ENCODE data around the gene ZNF672.
"Not testable (repeated sequence)": the region's sequence is repeated elsewhere in the genome, so short reads cannot be mapped to it uniquely, and the experiment has no call there.

The ZNF672 gene

GRCh38 chr1:248837781-248838356 is at the start of gene ZNF672:
ZNF672 (plus strand) TSS chr1:248838224; CDS start chr1:248847275, 9,051 bp downstream.
- DNase-seq, result peak; percentile 97
- no peaks in the 10 kb centered on the region for H3K27me3 Mint-ChIP-seq
- H3K36me3 Mint-ChIP-seq, result peaks cover 8% of the 10 kb centered on the region
- peak within 1 kb of the TSS; percentile 98 for H3K27ac Mint-ChIP-seq
- no peaks in the 10 kb centered on the region for H3K9me3 Mint-ChIP-seq
- H3K4me1 Mint-ChIP-seq, result peaks cover 33% of the 10 kb centered on the region
- H3K4me3 Mint-ChIP-seq, result no peak within 1 kb of the TSS
- CTCF ChIA-PET, result interaction anchor here (2.4 to 3.2 kb wide), 2 partner anchors 11 to 21 kb away, joined by 10 to 22 read pairs; partner anchors contain the start of genes SH3BP5L and ZNF692

- Mint-ChIP-seq H3K27ac (no peak overlapping the region), H3K9me3 (no peaks in the 10 kb centered on the region), H3K36me3 (no peaks in the 10 kb centered on the region), H3K4me3 (no peak overlapping the region), H3K4me1 (no peaks in the 10 kb centered on the region), H3K27me3 (peaks cover 6% of the 10 kb centered on the region)
- CTCF ChIA-PET, result interaction anchor here (0.8 kb wide), 1 partner anchor 17 kb away, joined by 3 read pairs; no protein-coding TSS in a partner anchor
- no peak for DNase-seq
These were observed 49.7 kb upstream of the ZNF672 start for GRCh38 chr1:248788327-248788726.

GRCh38 chr1:248789337-248789736 is 48.7 kb upstream of the ZNF672 start:
- H3K9me3 Mint-ChIP-seq, H3K4me3 Mint-ChIP-seq, H3K27ac Mint-ChIP-seq, H3K36me3 Mint-ChIP-seq, H3K27me3 Mint-ChIP-seq, DNase-seq, CTCF ChIA-PET, H3K4me1 Mint-ChIP-seq: not testable (repeated sequence)

- no peaks in the 10 kb centered on the region for H3K36me3 Mint-ChIP-seq
- no peak overlapping the region for H3K4me3 Mint-ChIP-seq
- H3K27me3 Mint-ChIP-seq, result peaks cover 6% of the 10 kb centered on the region
- no peak overlapping the region for H3K27ac Mint-ChIP-seq
- H3K9me3 Mint-ChIP-seq, result no peaks in the 10 kb centered on the region
- no peaks in the 10 kb centered on the region for H3K4me1 Mint-ChIP-seq
- CTCF ChIA-PET, result interaction anchor here (0.6 to 1.0 kb wide), 3 partner anchors 12 to 133 kb away, joined by 3 to 6 read pairs (median 3); no protein-coding TSS in a partner anchor
- no peak for DNase-seq
These were observed 47.6 kb upstream of the ZNF672 start for GRCh38 chr1:248790456-248790855.

GRCh38 chr1:248791010-248791409 is 47.0 kb upstream of the ZNF672 start:
- CTCF ChIA-PET, result interaction anchor here (1.0 kb wide), 1 partner anchor 16 kb away, joined by 6 read pairs; no protein-coding TSS in a partner anchor
- H3K4me3 Mint-ChIP-seq, result no peak overlapping the region
- no peak for DNase-seq
- H3K27ac Mint-ChIP-seq, result no peak overlapping the region
- H3K4me1 Mint-ChIP-seq, result no peaks in the 10 kb centered on the region
- peaks cover 6% of the 10 kb centered on the region for H3K27me3 Mint-ChIP-seq
- no peaks in the 10 kb centered on the region for H3K9me3 Mint-ChIP-seq
- H3K36me3 Mint-ChIP-seq, result no peaks in the 10 kb centered on the region

GRCh38 chr1:248792342-248792741 is 45.7 kb upstream of the ZNF672 start:
- no peaks in the 10 kb centered on the region for H3K36me3 Mint-ChIP-seq
- H3K4me1 Mint-ChIP-seq, result no peaks in the 10 kb centered on the region
- CTCF ChIA-PET, result no interaction called here
- DNase-seq, result no peak
- H3K27ac Mint-ChIP-seq, result no peak overlapping the region
- H3K27me3 Mint-ChIP-seq, result peaks cover 6% of the 10 kb centered on the region
- H3K9me3 Mint-ChIP-seq, result no peaks in the 10 kb centered on the region
- no peak overlapping the region for H3K4me3 Mint-ChIP-seq

- H3K36me3 Mint-ChIP-seq, result no peaks in the 10 kb centered on the region
- no peak for DNase-seq
- no peak overlapping the region for H3K4me3 Mint-ChIP-seq
- CTCF ChIA-PET, result interaction anchor here (0.9 to 4.6 kb wide), 2 partner anchors 13 to 172 kb away, joined by 3 to 20 read pairs; no protein-coding TSS in a partner anchor
- no peaks in the 10 kb centered on the region for H3K4me1 Mint-ChIP-seq
- H3K27ac Mint-ChIP-seq, result no peak overlapping the region
- no peaks in the 10 kb centered on the region for H3K9me3 Mint-ChIP-seq
- H3K27me3 Mint-ChIP-seq, result peaks cover 5% of the 10 kb centered on the region
These were observed 44.4 kb upstream of the ZNF672 start for GRCh38 chr1:248793592-248793991.

GRCh38 chr1:248794663-248795062 is 43.4 kb upstream of the ZNF672 start:
- H3K9me3 Mint-ChIP-seq, H3K27me3 Mint-ChIP-seq, H3K36me3 Mint-ChIP-seq, H3K4me1 Mint-ChIP-seq, H3K27ac Mint-ChIP-seq, DNase-seq, H3K4me3 Mint-ChIP-seq: not testable (repeated sequence)
- CTCF ChIA-PET, result interaction anchor here (4.6 kb wide), 1 partner anchor 12 kb away, joined by 20 read pairs; no protein-coding TSS in a partner anchor

GRCh38 chr1:248798791-248799190 is 39.2 kb upstream of the ZNF672 start:
- H3K27me3 Mint-ChIP-seq, result peaks cover 9% of the 10 kb centered on the region
- H3K4me3 Mint-ChIP-seq, result no peak overlapping the region
- no peak for DNase-seq
- H3K36me3 Mint-ChIP-seq, result no peaks in the 10 kb centered on the region
- no peaks in the 10 kb centered on the region for H3K4me1 Mint-ChIP-seq
- CTCF ChIA-PET, result no interaction called here
- H3K9me3 Mint-ChIP-seq, result no peaks in the 10 kb centered on the region
- no peak overlapping the region for H3K27ac Mint-ChIP-seq

GRCh38 chr1:248800459-248800858 is 37.6 kb upstream of the ZNF672 start:
- no peak for DNase-seq
- Mint-ChIP-seq H3K36me3 (no peaks in the 10 kb centered on the region), H3K4me3 (no peak overlapping the region), H3K4me1 (peaks cover 9% of the 10 kb centered on the region), H3K27ac (no peak overlapping the region), H3K9me3 (no peaks in the 10 kb centered on the region), H3K27me3 (peaks cover 13% of the 10 kb centered on the region)
- CTCF ChIA-PET, result interaction anchor here (0.8 kb wide), 1 partner anchor 187 kb away, joined by 4 read pairs; no protein-coding TSS in a partner anchor

- DNase-seq, result no peak
- Mint-ChIP-seq H3K4me1 (peaks cover 9% of the 10 kb centered on the region), H3K4me3 (no peak overlapping the region), H3K36me3 (no peaks in the 10 kb centered on the region), H3K27me3 (peaks cover 13% of the 10 kb centered on the region), H3K9me3 (no peaks in the 10 kb centered on the region), H3K27ac (no peak overlapping the region)
- CTCF ChIA-PET, result interaction anchor here (0.6 kb wide), 1 partner anchor 12 kb away, joined by 3 read pairs; no protein-coding TSS in a partner anchor
These were observed 35.6 kb upstream of the ZNF672 start for GRCh38 chr1:248802454-248802853.

GRCh38 chr1:248803501-248803900 is 34.5 kb upstream of the ZNF672 start:
- not testable (repeated sequence) for H3K4me3 Mint-ChIP-seq, H3K36me3 Mint-ChIP-seq, H3K9me3 Mint-ChIP-seq, H3K4me1 Mint-ChIP-seq, DNase-seq, H3K27ac Mint-ChIP-seq
- peaks cover 13% of the 10 kb centered on the region for H3K27me3 Mint-ChIP-seq
- CTCF ChIA-PET, result interaction anchor here (6.0 kb wide), 1 partner anchor 182 kb away, joined by 63 read pairs; no protein-coding TSS in a partner anchor

GRCh38 chr1:248804771-248805681 is 33.0 kb upstream of the ZNF672 start:
- H3K27me3 Mint-ChIP-seq, result peaks cover 9% of the 10 kb centered on the region
- DNase-seq, result no peak
- peaks cover 9% of the 10 kb centered on the region for H3K4me1 Mint-ChIP-seq
- CTCF ChIA-PET, result interaction anchor here (0.8 to 6.0 kb wide), 11 partner anchors 10 to 562 kb away, joined by 3 to 63 read pairs (median 5); partner anchors contain the start of gene ZNF692
- no peaks in the 10 kb centered on the region for H3K9me3 Mint-ChIP-seq
- no peak overlapping the region for H3K4me3 Mint-ChIP-seq
- no peaks in the 10 kb centered on the region for H3K36me3 Mint-ChIP-seq
- H3K27ac Mint-ChIP-seq, result no peak overlapping the region

GRCh38 chr1:248805876-248806275 is 32.1 kb upstream of the ZNF672 start:
- CTCF ChIA-PET, result interaction anchor here (0.9 to 6.0 kb wide), 13 partner anchors 11 to 563 kb away, joined by 3 to 63 read pairs (median 4); partner anchors contain the start of gene ZNF692
- Mint-ChIP-seq H3K9me3 (no peaks in the 10 kb centered on the region), H3K4me1 (peaks cover 9% of the 10 kb centered on the region), H3K27ac (no peak overlapping the region), H3K36me3 (no peaks in the 10 kb centered on the region), H3K4me3 (no peak overlapping the region), H3K27me3 (peaks cover 9% of the 10 kb centered on the region)
- DNase-seq, result no peak
